Measurements from ENCODE around the gene SMARCA5.
A peak's percentile ranks its signal among the peaks of the same experiment; 100 is the strongest.

The SMARCA5 gene

DNA sequence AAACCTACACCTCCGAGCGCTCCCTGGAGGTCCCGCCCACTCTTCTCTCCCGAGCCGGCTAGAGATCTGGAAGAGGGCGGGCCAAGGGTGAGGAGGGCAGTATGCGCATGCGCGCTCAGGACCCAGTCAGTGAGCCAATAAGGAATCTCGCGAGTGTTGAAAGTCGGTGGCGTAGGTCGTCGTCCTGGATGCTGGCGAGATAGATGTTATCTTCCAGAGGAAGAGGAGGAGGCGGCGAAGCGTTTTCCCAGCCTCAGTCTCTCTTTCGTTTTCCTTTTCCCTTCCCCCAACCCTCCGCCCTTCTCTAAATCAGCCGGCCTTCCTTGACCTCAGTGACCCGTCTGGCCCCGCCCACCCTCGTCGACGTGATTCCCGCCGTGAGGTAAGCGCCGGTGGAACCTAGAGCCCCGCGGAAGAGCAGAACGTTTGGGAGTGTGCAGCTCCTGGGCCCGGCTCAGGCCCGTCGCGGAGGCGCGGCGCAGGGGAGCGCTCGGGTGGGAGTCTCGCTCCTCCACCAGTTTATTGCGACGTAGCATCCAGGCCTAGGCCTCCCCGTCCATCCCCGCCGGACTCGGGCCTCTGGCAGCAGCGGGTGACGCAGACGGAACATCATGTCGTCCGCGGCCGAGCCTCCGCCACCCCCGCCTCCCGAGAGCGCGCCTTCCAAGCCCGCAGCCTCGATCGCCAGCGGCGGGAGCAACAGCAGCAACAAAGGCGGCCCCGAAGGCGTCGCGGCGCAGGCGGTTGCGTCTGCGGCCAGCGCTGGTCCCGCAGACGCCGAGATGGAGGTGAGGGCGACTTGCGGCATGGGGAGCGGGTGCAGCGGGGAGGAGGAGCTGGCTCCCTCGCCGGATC, at the start of gene SMARCA5 (continued):
- TF ChIP-seq ZNF324 (tag by site-specific recombination; IDR thresholded peaks at IDR 0.05) (0 out of 2 replicates have a peak, but pooled peaks have one; percentile 16), HOXA7 (CRISPR knock-in tag; IDR thresholded peaks at IDR 0.05; ENCODE audit: borderline replicate concordance) (no peak), ZNF23 (tag by site-specific recombination; IDR thresholded peaks at IDR 0.05; ENCODE audit: borderline replicate concordance) (no peak), ZNF169 (tag by site-specific recombination; IDR thresholded peaks at IDR 0.05) (no peak), IKZF3 (tag by site-specific recombination; IDR thresholded peaks at IDR 0.05) (peak; percentile 71; the same call in 1 of the 2 replicates), SETDB1 (IDR thresholded peaks at IDR 0.05; ENCODE audit: insufficient read length, low read length) (no peak), ZNF214 (tag by site-specific recombination; IDR thresholded peaks at IDR 0.05; ENCODE audit: borderline replicate concordance) (no peak), ZNF221 (tag by site-specific recombination; IDR thresholded peaks at IDR 0.05; ENCODE audit: borderline replicate concordance) (no peak), ZNF266 (tag by site-specific recombination; IDR thresholded peaks at IDR 0.05; ENCODE audit: low read depth) (no peak), MZF1 (tag by site-specific recombination; IDR thresholded peaks at IDR 0.05; ENCODE audit: borderline replicate concordance) (no peak), OSR2 (tag by site-specific recombination; IDR thresholded peaks at IDR 0.05) (no peak), ZNF626 (tag by site-specific recombination; IDR thresholded peaks at IDR 0.05) (no peak), ZNF747 (tag by site-specific recombination; IDR thresholded peaks at IDR 0.05) (no peak), ZNF211 (tag by site-specific recombination; IDR thresholded peaks at IDR 0.05; ENCODE audit: low read depth) (no peak)
- TF ChIP-seq, protein P1, sequence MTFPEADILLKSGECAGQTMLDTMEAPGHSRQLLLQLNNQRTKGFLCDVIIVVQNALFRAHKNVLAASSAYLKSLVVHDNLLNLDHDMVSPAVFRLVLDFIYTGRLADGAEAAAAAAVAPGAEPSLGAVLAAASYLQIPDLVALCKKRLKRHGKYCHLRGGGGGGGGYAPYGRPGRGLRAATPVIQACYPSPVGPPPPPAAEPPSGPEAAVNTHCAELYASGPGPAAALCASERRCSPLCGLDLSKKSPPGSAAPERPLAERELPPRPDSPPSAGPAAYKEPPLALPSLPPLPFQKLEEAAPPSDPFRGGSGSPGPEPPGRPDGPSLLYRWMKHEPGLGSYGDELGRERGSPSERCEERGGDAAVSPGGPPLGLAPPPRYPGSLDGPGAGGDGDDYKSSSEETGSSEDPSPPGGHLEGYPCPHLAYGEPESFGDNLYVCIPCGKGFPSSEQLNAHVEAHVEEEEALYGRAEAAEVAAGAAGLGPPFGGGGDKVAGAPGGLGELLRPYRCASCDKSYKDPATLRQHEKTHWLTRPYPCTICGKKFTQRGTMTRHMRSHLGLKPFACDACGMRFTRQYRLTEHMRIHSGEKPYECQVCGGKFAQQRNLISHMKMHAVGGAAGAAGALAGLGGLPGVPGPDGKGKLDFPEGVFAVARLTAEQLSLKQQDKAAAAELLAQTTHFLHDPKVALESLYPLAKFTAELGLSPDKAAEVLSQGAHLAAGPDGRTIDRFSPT (tag by site-specific recombination; IDR thresholded peaks at IDR 0.05), result no peak
- TF ChIP-seq, protein P2, sequence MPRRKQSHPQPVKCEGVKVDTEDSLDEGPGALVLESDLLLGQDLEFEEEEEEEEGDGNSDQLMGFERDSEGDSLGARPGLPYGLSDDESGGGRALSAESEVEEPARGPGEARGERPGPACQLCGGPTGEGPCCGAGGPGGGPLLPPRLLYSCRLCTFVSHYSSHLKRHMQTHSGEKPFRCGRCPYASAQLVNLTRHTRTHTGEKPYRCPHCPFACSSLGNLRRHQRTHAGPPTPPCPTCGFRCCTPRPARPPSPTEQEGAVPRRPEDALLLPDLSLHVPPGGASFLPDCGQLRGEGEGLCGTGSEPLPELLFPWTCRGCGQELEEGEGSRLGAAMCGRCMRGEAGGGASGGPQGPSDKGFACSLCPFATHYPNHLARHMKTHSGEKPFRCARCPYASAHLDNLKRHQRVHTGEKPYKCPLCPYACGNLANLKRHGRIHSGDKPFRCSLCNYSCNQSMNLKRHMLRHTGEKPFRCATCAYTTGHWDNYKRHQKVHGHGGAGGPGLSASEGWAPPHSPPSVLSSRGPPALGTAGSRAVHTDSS (tag by site-specific recombination; IDR thresholded peaks at IDR 0.05), result peak; percentile 84
- TF ChIP-seq, protein P3, sequence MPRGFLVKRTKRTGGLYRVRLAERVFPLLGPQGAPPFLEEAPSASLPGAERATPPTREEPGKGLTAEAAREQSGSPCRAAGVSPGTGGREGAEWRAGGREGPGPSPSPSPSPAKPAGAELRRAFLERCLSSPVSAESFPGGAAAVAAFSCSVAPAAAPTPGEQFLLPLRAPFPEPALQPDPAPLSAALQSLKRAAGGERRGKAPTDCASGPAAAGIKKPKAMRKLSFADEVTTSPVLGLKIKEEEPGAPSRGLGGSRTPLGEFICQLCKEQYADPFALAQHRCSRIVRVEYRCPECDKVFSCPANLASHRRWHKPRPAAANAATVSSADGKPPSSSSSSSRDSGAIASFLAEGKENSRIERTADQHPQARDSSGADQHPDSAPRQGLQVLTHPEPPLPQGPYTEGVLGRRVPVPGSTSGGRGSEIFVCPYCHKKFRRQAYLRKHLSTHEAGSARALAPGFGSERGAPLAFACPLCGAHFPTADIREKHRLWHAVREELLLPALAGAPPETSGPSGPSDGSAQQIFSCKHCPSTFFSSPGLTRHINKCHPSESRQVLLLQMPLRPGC (tag by site-specific recombination; IDR thresholded peaks at IDR 0.05), result no peak
- TF ChIP-seq, protein P4, sequence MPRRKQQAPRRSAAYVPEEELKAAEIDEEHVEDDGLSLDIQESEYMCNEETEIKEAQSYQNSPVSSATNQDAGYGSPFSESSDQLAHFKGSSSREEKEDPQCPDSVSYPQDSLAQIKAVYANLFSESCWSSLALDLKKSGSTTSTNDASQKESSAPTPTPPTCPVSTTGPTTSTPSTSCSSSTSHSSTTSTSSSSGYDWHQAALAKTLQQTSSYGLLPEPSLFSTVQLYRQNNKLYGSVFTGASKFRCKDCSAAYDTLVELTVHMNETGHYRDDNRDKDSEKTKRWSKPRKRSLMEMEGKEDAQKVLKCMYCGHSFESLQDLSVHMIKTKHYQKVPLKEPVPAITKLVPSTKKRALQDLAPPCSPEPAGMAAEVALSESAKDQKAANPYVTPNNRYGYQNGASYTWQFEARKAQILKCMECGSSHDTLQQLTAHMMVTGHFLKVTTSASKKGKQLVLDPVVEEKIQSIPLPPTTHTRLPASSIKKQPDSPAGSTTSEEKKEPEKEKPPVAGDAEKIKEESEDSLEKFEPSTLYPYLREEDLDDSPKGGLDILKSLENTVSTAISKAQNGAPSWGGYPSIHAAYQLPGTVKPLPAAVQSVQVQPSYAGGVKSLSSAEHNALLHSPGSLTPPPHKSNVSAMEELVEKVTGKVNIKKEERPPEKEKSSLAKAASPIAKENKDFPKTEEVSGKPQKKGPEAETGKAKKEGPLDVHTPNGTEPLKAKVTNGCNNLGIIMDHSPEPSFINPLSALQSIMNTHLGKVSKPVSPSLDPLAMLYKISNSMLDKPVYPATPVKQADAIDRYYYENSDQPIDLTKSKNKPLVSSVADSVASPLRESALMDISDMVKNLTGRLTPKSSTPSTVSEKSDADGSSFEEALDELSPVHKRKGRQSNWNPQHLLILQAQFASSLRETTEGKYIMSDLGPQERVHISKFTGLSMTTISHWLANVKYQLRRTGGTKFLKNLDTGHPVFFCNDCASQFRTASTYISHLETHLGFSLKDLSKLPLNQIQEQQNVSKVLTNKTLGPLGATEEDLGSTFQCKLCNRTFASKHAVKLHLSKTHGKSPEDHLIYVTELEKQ (tag by site-specific recombination; IDR thresholded peaks at IDR 0.05; ENCODE audit: borderline replicate concordance), result no peak
- TF ChIP-seq, protein P5, sequence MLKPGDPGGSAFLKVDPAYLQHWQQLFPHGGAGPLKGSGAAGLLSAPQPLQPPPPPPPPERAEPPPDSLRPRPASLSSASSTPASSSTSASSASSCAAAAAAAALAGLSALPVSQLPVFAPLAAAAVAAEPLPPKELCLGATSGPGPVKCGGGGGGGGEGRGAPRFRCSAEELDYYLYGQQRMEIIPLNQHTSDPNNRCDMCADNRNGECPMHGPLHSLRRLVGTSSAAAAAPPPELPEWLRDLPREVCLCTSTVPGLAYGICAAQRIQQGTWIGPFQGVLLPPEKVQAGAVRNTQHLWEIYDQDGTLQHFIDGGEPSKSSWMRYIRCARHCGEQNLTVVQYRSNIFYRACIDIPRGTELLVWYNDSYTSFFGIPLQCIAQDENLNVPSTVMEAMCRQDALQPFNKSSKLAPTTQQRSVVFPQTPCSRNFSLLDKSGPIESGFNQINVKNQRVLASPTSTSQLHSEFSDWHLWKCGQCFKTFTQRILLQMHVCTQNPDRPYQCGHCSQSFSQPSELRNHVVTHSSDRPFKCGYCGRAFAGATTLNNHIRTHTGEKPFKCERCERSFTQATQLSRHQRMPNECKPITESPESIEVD (tag by site-specific recombination; IDR thresholded peaks at IDR 0.05), result no peak
- TF ChIP-seq, protein P6, sequence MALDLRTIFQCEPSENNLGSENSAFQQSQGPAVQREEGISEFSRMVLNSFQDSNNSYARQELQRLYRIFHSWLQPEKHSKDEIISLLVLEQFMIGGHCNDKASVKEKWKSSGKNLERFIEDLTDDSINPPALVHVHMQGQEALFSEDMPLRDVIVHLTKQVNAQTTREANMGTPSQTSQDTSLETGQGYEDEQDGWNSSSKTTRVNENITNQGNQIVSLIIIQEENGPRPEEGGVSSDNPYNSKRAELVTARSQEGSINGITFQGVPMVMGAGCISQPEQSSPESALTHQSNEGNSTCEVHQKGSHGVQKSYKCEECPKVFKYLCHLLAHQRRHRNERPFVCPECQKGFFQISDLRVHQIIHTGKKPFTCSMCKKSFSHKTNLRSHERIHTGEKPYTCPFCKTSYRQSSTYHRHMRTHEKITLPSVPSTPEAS (tag by site-specific recombination; IDR thresholded peaks at IDR 0.05), result no peak; the same call in 1 of the 2 replicates
- TF ChIP-seq, protein P7, sequence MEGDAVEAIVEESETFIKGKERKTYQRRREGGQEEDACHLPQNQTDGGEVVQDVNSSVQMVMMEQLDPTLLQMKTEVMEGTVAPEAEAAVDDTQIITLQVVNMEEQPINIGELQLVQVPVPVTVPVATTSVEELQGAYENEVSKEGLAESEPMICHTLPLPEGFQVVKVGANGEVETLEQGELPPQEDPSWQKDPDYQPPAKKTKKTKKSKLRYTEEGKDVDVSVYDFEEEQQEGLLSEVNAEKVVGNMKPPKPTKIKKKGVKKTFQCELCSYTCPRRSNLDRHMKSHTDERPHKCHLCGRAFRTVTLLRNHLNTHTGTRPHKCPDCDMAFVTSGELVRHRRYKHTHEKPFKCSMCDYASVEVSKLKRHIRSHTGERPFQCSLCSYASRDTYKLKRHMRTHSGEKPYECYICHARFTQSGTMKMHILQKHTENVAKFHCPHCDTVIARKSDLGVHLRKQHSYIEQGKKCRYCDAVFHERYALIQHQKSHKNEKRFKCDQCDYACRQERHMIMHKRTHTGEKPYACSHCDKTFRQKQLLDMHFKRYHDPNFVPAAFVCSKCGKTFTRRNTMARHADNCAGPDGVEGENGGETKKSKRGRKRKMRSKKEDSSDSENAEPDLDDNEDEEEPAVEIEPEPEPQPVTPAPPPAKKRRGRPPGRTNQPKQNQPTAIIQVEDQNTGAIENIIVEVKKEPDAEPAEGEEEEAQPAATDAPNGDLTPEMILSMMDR (tag by site-specific recombination; IDR thresholded peaks at IDR 0.05), result no peak
- TF ChIP-seq, protein P8, sequence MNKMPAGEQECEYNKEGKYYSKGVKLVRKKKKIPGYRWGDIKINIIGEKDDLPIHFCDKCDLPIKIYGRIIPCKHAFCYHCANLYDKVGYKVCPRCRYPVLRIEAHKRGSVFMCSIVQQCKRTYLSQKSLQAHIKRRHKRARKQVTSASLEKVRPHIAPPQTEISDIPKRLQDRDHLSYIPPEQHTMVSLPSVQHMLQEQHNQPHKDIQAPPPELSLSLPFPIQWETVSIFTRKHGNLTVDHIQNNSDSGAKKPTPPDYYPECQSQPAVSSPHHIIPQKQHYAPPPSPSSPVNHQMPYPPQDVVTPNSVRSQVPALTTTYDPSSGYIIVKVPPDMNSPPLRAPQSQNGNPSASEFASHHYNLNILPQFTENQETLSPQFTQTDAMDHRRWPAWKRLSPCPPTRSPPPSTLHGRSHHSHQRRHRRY (tag by site-specific recombination; IDR thresholded peaks at IDR 0.05), result no peak
